HG02943 (cell line): ENCODE data around the gene BANP.
"Not testable (repeated sequence)": the region's sequence is repeated elsewhere in the genome, so short reads cannot be mapped to it uniquely, and the experiment has no call there.

Source experiments
- ATAC-seq: cut with Tn5 transposase; IDR thresholded peaks from one replicate; pipeline ENCODE4 v1.9.1; 2021; ENCODE audit warnings: mild to moderate bottlenecking, low read depth, moderate library complexity; ENCODE audit not compliant: unreplicated experiment

BANP gene

DNA sequence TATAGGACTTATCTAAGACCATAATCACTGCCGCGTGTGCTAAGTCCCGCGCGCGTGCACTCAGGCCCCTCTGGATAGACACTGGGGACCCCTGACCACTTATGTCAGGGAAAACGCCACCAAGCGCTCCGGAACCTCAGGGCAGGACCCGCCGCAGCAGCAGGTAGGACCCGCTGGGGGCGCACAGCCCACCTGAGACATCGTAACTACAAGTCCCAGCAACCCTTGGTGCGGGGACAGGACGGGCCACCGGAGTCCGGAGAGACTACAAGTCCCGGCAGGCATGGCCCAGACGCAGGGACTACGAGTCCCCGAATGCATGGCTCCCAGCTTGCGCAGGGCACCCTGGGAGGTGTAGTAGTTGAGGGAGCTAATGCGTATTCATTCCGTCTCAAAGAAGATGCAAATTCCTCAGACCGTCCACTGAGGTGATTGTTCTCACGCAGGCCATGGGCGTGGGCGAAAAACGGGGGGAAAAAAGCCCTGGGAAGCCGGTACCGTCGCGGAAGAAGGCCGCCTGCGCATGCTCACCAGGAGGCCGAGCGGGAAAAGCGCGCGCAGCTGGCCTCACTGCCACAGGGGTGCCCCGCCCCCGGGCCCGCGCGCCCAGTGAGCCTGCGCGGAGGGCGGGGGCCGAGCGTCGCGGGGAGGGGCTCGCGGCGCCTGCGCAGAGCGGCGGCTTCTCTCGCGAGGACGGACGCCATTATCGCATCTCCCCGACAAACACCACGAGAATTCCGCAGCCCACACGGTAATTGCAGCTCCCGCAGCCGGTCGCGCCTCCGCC is at the start of gene BANP:
BANP (plus strand) TSS at position 670 of the 787 bp plus-strand sequence. CDS start 23,682 bp downstream, outside the sequence.
- peak; percentile 86 for ATAC-seq

- not testable (repeated sequence) for ATAC-seq
Measured at GRCh38 chr16:87904963-87905362, 46.3 kb upstream of the BANP start.

- ATAC-seq, result not testable (repeated sequence)
Measured at GRCh38 chr16:87905521-87905920, 45.7 kb upstream of the BANP start.

DNA sequence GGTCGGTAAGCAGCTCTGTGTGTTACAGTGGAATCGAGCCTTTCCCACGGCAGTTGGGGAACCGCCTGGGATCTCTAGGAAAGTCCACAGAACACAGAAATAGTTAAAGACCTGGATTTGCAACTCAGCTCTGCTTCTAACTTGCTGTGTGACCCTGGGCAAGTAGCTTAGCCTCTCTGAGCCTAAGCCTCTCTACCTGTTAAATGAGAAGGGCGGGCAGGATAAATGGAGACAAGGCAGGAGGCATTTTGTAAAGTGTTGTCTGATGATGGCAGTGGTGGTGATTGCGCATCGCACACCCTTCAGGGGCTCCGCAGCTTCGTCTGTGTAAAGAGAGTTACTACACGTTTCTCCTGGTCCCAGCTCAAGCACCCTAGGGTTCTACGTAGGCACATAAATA is 43.1 kb upstream of the BANP start:
- ATAC-seq, result not testable (repeated sequence)

- ATAC-seq, result peak; percentile 67
Measured at GRCh38 chr16:87909203-87909935, 41.9 kb upstream of the BANP start.

GRCh38 chr16:87911106-87911763 is 40.0 kb upstream of the BANP start:
- ATAC-seq, result not testable (repeated sequence)

- not testable (repeated sequence) for ATAC-seq
Measured at GRCh38 chr16:87912691-87913090, 38.5 kb upstream of the BANP start.

DNA sequence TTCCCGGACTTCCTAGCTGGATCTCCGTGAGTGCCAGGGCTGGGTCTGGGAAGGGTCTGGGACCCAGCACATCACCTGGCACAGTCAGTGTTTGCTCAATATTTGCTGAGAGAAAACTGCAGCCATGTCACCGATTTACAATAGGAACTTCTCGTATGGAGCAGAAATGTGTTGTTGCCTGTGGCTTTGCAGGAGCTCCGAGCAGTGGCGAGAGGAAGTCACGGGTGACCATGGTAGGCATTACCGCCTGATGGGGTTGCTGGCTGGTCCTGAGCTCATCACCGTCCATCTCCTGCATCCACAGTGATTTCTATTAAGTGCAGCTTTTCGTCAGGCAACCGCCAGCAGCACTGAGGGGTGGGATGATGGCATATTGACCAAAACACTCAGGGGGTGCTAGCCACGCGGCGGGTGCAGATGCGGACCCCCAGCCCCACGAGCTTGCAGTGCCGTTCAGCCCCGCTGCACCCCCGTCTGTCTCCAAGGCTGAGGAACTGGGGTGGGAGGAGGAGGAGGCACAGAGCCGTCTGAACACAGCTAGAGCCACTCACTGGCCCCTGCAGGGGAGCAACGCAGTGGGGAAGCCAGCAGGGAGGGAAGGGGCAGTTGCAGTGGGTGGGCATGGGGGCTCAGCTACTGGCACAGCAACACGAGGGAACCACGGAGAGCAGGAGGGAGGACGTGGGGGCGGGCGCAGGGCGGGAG is 37.1 kb upstream of the BANP start:
- ATAC-seq, result not testable (repeated sequence)

- ATAC-seq, result no peak
Measured at GRCh38 chr16:87914812-87915211, 36.4 kb upstream of the BANP start.

- ATAC-seq, result no peak
Measured at GRCh38 chr16:87917503-87917902, 33.7 kb upstream of the BANP start.

- no peak for ATAC-seq
Measured at GRCh38 chr16:87918338-87918737, 32.9 kb upstream of the BANP start.

- no peak for ATAC-seq
Measured at GRCh38 chr16:87918866-87919680, 32.2 kb upstream of the BANP start.

DNA sequence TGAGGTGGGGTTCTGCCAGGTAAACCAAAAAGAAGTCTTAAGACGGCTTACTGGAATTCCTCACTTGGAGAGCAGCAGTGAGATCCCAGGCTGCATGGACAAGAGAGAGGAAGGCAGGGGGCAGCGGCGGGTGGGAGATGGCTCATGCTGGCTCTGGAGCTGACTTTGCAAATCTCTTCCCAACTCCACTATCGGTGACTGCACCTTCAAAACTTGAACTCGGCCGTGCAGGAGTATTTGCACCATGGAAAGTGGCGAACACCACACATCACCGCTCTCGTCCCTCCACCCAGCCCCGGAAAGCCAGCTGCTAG is 31.6 kb upstream of the BANP start:
- ATAC-seq, result no peak

DNA sequence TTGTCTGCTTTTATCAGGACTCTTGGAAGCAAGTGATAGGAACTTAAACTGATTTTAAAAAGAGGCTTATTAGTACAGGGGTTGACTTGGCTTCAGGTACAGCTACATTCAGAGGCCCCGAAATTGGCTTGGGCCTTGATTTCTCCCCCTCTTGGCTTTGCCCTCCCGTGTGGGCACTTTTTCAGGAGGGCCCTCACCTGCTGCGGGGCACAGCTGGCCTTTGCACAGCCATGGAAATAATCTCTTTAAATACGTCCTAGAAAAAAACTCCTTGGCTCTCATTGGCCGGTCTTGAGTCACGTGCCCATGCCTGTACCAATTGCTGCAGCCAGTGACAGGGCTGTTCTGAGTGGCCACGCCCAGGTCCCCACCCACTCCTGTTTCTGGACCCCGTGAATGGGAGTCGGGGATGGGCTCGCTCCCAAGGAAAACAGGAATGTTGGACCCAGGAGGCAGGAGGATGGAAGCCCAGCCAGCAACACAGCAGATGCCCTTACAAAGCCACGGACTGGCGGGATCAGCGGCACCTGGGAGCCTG is 29.9 kb upstream of the BANP start:
- no peak for ATAC-seq

DNA sequence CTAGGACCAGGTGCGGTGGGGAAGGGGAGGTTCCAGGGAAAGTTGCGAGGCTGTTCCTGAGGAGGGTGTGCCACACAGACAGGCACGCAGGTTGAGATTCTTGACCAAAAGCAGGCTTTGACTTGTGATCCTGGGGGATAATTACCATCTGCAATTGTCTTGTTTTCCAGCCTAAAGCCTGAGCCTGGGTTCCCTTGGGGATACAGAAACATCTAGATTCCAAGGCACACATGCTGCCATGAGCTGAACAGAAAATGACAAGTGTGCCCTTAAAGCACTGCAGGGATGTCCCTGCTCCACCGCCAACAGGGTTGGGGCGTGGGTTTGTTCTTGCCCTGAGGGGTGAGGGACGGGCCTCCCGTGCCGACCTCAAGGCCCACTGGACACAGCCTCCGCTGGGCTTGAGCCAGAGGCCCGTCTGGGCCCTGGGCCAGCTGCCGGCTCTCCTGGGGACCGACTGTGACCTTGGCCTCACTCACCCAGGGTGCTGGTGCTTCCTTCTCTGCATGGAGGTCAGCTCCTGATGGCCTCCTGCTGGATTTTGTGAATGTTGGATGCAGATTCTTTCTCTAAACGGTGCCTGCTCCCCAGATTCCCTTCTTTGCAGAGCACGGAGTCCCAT is 28.9 kb upstream of the BANP start:
- ATAC-seq, result no peak

- ATAC-seq, result no peak
Measured at GRCh38 chr16:87924041-87924810, 27.0 kb upstream of the BANP start.

- ATAC-seq, result no peak
Measured at GRCh38 chr16:87924811-87925670, 26.2 kb upstream of the BANP start.
